OCI-LY1 (cell line): ENCODE measurements around the gene RFX4.

Source experiments
- H2AFZ ChIP-seq: fragments of 200-600 bp; sonication (generic), shearing (Covaris generic); 2 replicates; pipeline ENCODE4 v1.6.0; 2014; ENCODE audit warnings: antibody characterized with exemption, mild to moderate bottlenecking, low read length
- H3F3A ChIP-seq: fragments of 200-600 bp; sonication (generic), shearing (Covaris generic); 2 replicates; pipeline ENCODE4 v1.6.0; 2014; ENCODE audit warnings: mild to moderate bottlenecking, antibody characterized with exemption, low read length, moderate library complexity; ENCODE audit not compliant: insufficient read depth
- H3K27ac ChIP-seq: fragments of 200-600 bp; sonication (generic); 2 replicates; pipeline ENCODE4 v1.5.1; 2014; ENCODE audit warnings: low read length, mixed run types, mild to moderate bottlenecking, low read depth; ENCODE audit not compliant: poor library complexity, severe bottlenecking
- H3K27me3 ChIP-seq: fragments of 200-600 bp; sonication (generic); 2 replicates; pipeline ENCODE4 v1.6.0; 2014; ENCODE audit warnings: antibody characterized with exemption, mild to moderate bottlenecking, low read length, moderate library complexity; ENCODE audit not compliant: insufficient read depth
- H3K36me3 ChIP-seq: fragments of 200-600 bp; sonication (generic); 2 replicates; pipeline ENCODE4 v1.6.1; 2014; ENCODE audit warnings: mild to moderate bottlenecking, antibody characterized with exemption, low read length, moderate library complexity, mixed read lengths; ENCODE audit not compliant: insufficient read depth
- H3K4me1 ChIP-seq: fragments of 200-600 bp; sonication (generic); 2 replicates; pipeline ENCODE4 v1.5.1; 2014; ENCODE audit warnings: mild to moderate bottlenecking, low read length, moderate library complexity; ENCODE audit not compliant: insufficient read depth, severe bottlenecking
- H3K4me2 ChIP-seq: fragments of 200-600 bp; sonication (generic), shearing (Covaris generic); 2 replicates; pipeline ENCODE4 v1.6.1; 2014; ENCODE audit warnings: low read length
- H3K4me3 ChIP-seq: fragments of 200-600 bp; sonication (generic); 2 replicates; pipeline ENCODE4 v1.5.1; 2014; ENCODE audit warnings: low read length, low read depth, mild to moderate bottlenecking, mixed read lengths; ENCODE audit not compliant: poor library complexity, severe bottlenecking
- H3K79me2 ChIP-seq: fragments of 200-600 bp; shearing (Covaris generic); 2 replicates; pipeline ENCODE4 v1.6.1; 2016; ENCODE audit warnings: mixed run types, low read length, mixed read lengths; ENCODE audit not compliant: insufficient read depth
- H3K9ac ChIP-seq: fragments of 200-600 bp; sonication (generic), shearing (Covaris generic); 2 replicates; pipeline ENCODE4 v1.6.1; 2014; ENCODE audit warnings: mild to moderate bottlenecking, low read length, mixed read lengths
- H3K9me2 ChIP-seq: fragments of 200-600 bp; sonication (generic), shearing (Covaris generic); 2 replicates; pipeline ENCODE4 v1.6.1; 2014; ENCODE audit warnings: low read depth, mild to moderate bottlenecking, low read length, mixed read lengths
- H3K9me3 ChIP-seq: fragments of 200-600 bp; shearing (Covaris generic); 2 replicates; pipeline ENCODE4 v1.6.1; 2014; ENCODE audit warnings: low read length, mixed read lengths
- H4K20me1 ChIP-seq: fragments of 200-600 bp; sonication (generic), shearing (Covaris generic); 2 replicates; pipeline ENCODE4 v1.6.0; 2016; ENCODE audit warnings: mild to moderate bottlenecking, low read length; ENCODE audit not compliant: insufficient read depth
- EZH2 ChIP-seq: fragments of 200-600 bp; sonication (generic), shearing (Covaris generic); IDR thresholded peaks from 2 replicates; pipeline ENCODE4 v1.8.0; 2017; ENCODE audit warnings: borderline replicate concordance, mixed run types, mild to moderate bottlenecking, antibody characterized with exemption, low read length, moderate library complexity, mixed read lengths
- TF ChIP-seq, protein P1 (sequence below): fragments of 200-600 bp; sonication (generic), shearing (Covaris generic); IDR thresholded peaks from 2 replicates; pipeline ENCODE4 v1.5.1; 2017; ENCODE audit warnings: mild to moderate bottlenecking, antibody characterized with exemption, low read length, moderate library complexity, mixed read lengths

Gene RFX4

DNA sequence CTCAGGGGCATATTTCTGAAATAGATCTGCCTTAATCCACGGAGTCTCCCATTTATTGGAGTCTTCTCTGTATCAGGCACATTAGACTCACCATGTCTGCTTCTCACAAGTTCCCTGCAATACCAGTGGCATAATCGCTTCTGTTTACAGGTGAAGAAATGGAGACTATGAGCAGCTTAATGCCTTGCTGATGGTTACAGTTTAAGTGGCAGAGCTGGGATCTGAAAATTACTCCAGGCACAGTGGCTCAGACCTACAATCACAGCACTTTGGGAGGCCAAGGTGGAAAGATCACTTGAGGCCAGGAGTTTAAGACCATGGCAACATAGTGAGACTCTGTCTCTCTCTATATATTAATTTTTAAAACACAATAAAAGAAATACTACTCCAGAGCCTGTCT is 184.4 kb downstream of the RFX4 start:
- Histone ChIP-seq H3K9me2 (no peaks in the 10 kb centered on the region), H2AFZ (no peak overlapping the region), H3K79me2 (no peaks in the 10 kb centered on the region), H3K9ac (no peak overlapping the region), H3K4me1 (no peaks in the 10 kb centered on the region), H3K27me3 (no peaks in the 10 kb centered on the region), H3K36me3 (no peaks in the 10 kb centered on the region), H3K27ac (no peak overlapping the region), H3K4me3 (no peak overlapping the region), H3K4me2 (no peak overlapping the region), H3K9me3 (no peaks in the 10 kb centered on the region), H3F3A (no peaks in the 10 kb centered on the region), H4K20me1 (no peaks in the 10 kb centered on the region)
- no peak for TF ChIP-seq EZH2

- no peaks in the 10 kb centered on the region for H3K9me2 ChIP-seq
- H3K4me2 ChIP-seq: no peak overlapping the region
- no peaks in the 10 kb centered on the region for H3K79me2 ChIP-seq
- no peak overlapping the region for H2AFZ ChIP-seq
- no peak overlapping the region for H3K4me3 ChIP-seq
- H3K9me3 ChIP-seq: no peaks in the 10 kb centered on the region
- no peaks in the 10 kb centered on the region for H3F3A ChIP-seq
- H3K27me3 ChIP-seq: no peaks in the 10 kb centered on the region
- TF ChIP-seq EZH2: no peak
- no peaks in the 10 kb centered on the region for H3K36me3 ChIP-seq
- no peak overlapping the region for H3K9ac ChIP-seq
- H3K27ac ChIP-seq: no peak overlapping the region
- no peaks in the 10 kb centered on the region for H3K4me1 ChIP-seq
- no peaks in the 10 kb centered on the region for H4K20me1 ChIP-seq
Measured at GRCh38 chr12:106767954-106768822, 185.4 kb downstream of the RFX4 start.

- H3K27ac ChIP-seq: no peak overlapping the region
- no peaks in the 10 kb centered on the region for H3K4me1 ChIP-seq
- H3K4me3 ChIP-seq: no peak overlapping the region
- H3K36me3 ChIP-seq: no peaks in the 10 kb centered on the region
- no peaks in the 10 kb centered on the region for H3K9me3 ChIP-seq
- H3K9me2 ChIP-seq: no peaks in the 10 kb centered on the region
- H3F3A ChIP-seq: no peaks in the 10 kb centered on the region
- no peaks in the 10 kb centered on the region for H3K79me2 ChIP-seq
- no peak overlapping the region for H3K9ac ChIP-seq
- H2AFZ ChIP-seq: no peak overlapping the region
- H4K20me1 ChIP-seq: no peaks in the 10 kb centered on the region
- H3K27me3 ChIP-seq: no peaks in the 10 kb centered on the region
- H3K4me2 ChIP-seq: no peak overlapping the region
- TF ChIP-seq, protein P1, sequence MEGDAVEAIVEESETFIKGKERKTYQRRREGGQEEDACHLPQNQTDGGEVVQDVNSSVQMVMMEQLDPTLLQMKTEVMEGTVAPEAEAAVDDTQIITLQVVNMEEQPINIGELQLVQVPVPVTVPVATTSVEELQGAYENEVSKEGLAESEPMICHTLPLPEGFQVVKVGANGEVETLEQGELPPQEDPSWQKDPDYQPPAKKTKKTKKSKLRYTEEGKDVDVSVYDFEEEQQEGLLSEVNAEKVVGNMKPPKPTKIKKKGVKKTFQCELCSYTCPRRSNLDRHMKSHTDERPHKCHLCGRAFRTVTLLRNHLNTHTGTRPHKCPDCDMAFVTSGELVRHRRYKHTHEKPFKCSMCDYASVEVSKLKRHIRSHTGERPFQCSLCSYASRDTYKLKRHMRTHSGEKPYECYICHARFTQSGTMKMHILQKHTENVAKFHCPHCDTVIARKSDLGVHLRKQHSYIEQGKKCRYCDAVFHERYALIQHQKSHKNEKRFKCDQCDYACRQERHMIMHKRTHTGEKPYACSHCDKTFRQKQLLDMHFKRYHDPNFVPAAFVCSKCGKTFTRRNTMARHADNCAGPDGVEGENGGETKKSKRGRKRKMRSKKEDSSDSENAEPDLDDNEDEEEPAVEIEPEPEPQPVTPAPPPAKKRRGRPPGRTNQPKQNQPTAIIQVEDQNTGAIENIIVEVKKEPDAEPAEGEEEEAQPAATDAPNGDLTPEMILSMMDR: no peak
- no peak for TF ChIP-seq EZH2
Measured at GRCh38 chr12:106769078-106769477, 186.3 kb downstream of the RFX4 start.

GRCh38 chr12:106769546-106769945 is 186.7 kb downstream of the RFX4 start:
- no peak for TF ChIP-seq EZH2
- TF ChIP-seq, protein P1: no peak
- Histone ChIP-seq H3K9ac (no peak overlapping the region), H3K27ac (no peak overlapping the region), H3K36me3 (no peaks in the 10 kb centered on the region), H2AFZ (no peak overlapping the region), H3K4me3 (no peak overlapping the region), H3K9me3 (no peaks in the 10 kb centered on the region), H3K4me2 (no peak overlapping the region), H4K20me1 (no peaks in the 10 kb centered on the region), H3K79me2 (no peaks in the 10 kb centered on the region), H3K27me3 (no peaks in the 10 kb centered on the region), H3K4me1 (no peaks in the 10 kb centered on the region), H3K9me2 (no peaks in the 10 kb centered on the region), H3F3A (no peaks in the 10 kb centered on the region)
